Hepatocyte (in vitro differentiated cells): ENCODE data around the gene GALR2. TPM values are rescaled to one million over a fixed set of nuclear protein-coding genes. Genes with fewer than 3 reads are reported as not detected.

ENCODE experiments used
- DNase-seq: peaks from one replicate; pipeline ENCODE4 v3.0.0-alpha.2; 2016; ENCODE audit warnings: low spot score
- H2AFZ ChIP-seq: fragments of 200-600 bp; sonication (generic); 2 replicates; pipeline ENCODE4 v1.6.0; 2016; ENCODE audit warnings: antibody characterized with exemption, mild to moderate bottlenecking
- H3K27ac ChIP-seq: fragments of 200-600 bp; sonication (generic); 2 replicates; pipeline ENCODE4 v1.5.1; 2016; ENCODE audit warnings: mild to moderate bottlenecking
- H3K27me3 ChIP-seq: fragments of 200-600 bp; sonication (generic); 2 replicates; pipeline ENCODE4 v1.6.1; 2016
- H3K36me3 ChIP-seq: fragments of 200-600 bp; sonication (generic); replicated peaks from 2 replicates; pipeline ENCODE4 v1.5.1; 2016; ENCODE audit warnings: low read depth; ENCODE audit not compliant: insufficient read depth
- H3K4me1 ChIP-seq: fragments of 200-600 bp; sonication (generic); 2 replicates; pipeline ENCODE4 v1.5.1; 2016; ENCODE audit warnings: mild to moderate bottlenecking, moderate library complexity; ENCODE audit not compliant: insufficient read depth
- H3K4me2 ChIP-seq: fragments of 200-600 bp; sonication (generic); 2 replicates; pipeline ENCODE4 v1.6.0; 2016
- H3K4me3 ChIP-seq: fragments of 200-600 bp; sonication (generic); 2 replicates; pipeline ENCODE4 v1.5.1; 2016; ENCODE audit warnings: mild to moderate bottlenecking
- H3K79me2 ChIP-seq: fragments of 200-600 bp; sonication (generic); 2 replicates; pipeline ENCODE4 v1.6.0; 2017; ENCODE audit warnings: mild to moderate bottlenecking
- H3K9me2 ChIP-seq: fragments of 200-600 bp; sonication (generic); replicated peaks from 2 replicates; pipeline ENCODE4 v1.6.0; 2017; ENCODE audit warnings: mild to moderate bottlenecking; ENCODE audit not compliant: insufficient read depth
- H3K9me3 ChIP-seq: fragments of 200-600 bp; sonication (generic); 2 replicates; pipeline ENCODE4 v1.5.1; 2016; ENCODE audit warnings: low read depth, mild to moderate bottlenecking
- H4K20me1 ChIP-seq: fragments of 200-600 bp; sonication (generic); 2 replicates; pipeline ENCODE4 v1.6.0; 2016; ENCODE audit warnings: mild to moderate bottlenecking; ENCODE audit not compliant: insufficient read depth, poor library complexity, severe bottlenecking
- CTCF ChIP-seq: fragments of 200-600 bp; sonication (generic); IDR thresholded peaks from 2 replicates; pipeline ENCODE4 v1.5.1; 2016; ENCODE audit warnings: antibody characterized with exemption, mild to moderate bottlenecking; ENCODE audit not compliant: poor library complexity
- EZH2 ChIP-seq: fragments of 200-600 bp; sonication (generic); IDR thresholded peaks from 2 replicates; pipeline ENCODE4 v1.6.1; 2016; ENCODE audit warnings: antibody characterized with exemption, mild to moderate bottlenecking, borderline replicate concordance
- EZH2phosphoT487 ChIP-seq: fragments of 200-600 bp; sonication (generic); IDR thresholded peaks from one replicate; pipeline ENCODE4 v1.6.1; 2018; ENCODE audit warnings: antibody characterized with exemption, mild to moderate bottlenecking, low read depth, moderate library complexity; ENCODE audit not compliant: unreplicated experiment, severe bottlenecking
- WGBS: methylation state at CpG from one replicate; pipeline ENCODE4 v1.1.6; 2016; ENCODE audit warnings: low lambda C conversion rate; ENCODE audit errors: missing lambda C conversion rate; 5-methylcytosine and 5-hydroxymethylcytosine counted together
- polyA plus RNA-seq: library from polyadenylated mRNA; unstranded; fragments of >200 nt; fragmentation: Nextera tagmentation; extraction: Ambion mirVana; gene quantifications from 2 replicates; pipeline ENCODE4 v1.2.1, GENCODE V29; 2016
- total RNA-seq: library from RNA; depleted of rRNA; stranded (reverse); fragments of >200 nt; gene quantifications from 2 replicates; pipeline ENCODE4 v1.2.3, GENCODE V29; 2014

The GALR2 gene
- total and polyA plus RNA-seq, 2 experiments from 2014 or later = 0.24 TPM; not detected in 1

DNA sequence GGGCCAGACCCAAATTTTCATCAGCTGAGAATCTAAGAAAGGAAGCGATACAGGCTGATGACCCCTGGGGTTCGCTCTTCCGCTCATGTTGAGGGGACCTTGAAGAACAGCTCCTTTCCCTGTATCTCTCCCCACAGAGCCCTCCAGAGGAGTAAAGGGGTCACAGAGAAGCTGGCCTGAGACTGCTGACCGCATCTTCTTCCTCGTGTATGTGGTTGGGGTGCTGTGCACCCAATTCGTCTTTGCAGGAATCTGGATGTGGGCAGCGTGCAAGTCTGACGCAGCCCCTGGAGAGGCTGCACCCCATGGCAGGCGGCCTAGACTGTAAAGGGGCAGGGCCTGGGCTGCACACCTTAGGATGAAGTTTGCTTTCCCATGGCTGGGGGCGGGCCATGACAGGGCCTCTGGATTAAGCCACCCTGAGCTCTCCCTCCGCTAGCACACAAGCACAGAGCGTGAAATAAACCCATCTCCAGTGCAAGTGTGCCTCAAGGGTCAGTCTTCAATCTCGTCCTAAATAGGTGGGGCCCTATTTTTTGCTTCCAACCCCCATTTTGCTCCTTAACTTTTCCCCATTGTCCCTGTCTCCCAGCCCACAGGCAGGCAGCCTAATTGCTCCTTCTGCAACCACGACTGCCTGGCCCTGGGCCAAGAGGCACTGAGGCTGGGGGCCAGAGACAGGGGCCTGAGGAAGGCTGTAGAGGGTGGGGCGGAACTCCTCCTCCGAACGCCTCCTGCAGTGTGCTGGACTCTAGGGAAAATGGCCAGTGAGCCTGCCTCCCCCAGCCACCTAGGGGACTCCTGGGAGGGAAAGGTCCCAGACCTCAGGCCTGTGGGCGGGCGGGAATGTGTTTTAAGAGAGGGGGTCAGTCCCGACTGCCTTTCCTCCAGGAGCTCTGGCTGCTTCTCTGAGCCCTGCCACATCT is 8.0 kb downstream of the GALR2 start:
- Histone ChIP-seq H3K4me2 (no peak overlapping the region), H3K9me3 (no peaks in the 10 kb centered on the region), H3K79me2 (no peaks in the 10 kb centered on the region), H3K27me3 (peaks cover 27% of the 10 kb centered on the region), H3K27ac (no peak overlapping the region), H3K4me3 (no peak overlapping the region), H3K4me1 (peaks cover 10% of the 10 kb centered on the region), H3K9me2 (no peaks in the 10 kb centered on the region), H4K20me1 (no peaks in the 10 kb centered on the region), H2AFZ (no peak overlapping the region), H3K36me3 (no peaks in the 10 kb centered on the region)
- WGBS = 87% methylated on average over 20 of the region's 20 CpGs
- DNase-seq = peak; percentile 1
- TF ChIP-seq EZH2phosphoT487 (no peak), EZH2 (no peak), CTCF (no peak)

DNA sequence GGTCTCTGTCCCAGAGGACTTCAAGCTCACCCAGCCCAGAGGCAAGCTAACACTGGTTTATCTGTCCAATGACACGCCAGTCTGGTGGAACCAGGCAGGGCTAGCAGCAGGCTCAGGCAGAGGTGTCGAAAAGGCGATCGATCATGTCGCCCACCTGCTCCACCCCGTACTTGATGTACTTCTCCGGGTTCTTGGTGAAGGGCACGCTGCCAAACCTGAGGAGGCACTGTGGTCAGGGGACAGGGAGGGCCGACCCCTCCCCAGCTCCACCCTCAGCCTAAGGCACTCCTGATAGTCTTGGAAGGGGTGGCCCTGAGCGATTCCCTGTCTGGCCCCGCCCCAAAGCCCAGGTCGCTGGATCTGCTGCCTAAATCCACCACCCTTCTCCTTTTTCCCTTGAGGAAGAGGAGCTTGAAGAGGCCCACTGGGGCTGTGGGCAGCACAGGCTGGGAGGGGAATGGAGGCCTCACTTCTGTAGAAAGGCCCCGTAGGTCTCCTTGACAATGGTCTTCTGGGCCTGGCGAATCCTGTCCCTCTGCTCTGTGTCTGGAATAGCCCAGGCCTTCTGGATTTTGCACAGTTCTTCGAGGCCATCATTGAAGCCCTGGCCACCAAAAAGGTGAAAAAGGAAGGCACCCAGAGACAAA is 9.1 kb downstream of the GALR2 start:
- no peaks in the 10 kb centered on the region for H4K20me1 ChIP-seq
- no peak overlapping the region for H3K27ac ChIP-seq
- no peak for TF ChIP-seq EZH2phosphoT487
- no peak for TF ChIP-seq EZH2
- TF ChIP-seq CTCF = no peak
- H3K9me3 ChIP-seq = no peaks in the 10 kb centered on the region
- no peak for DNase-seq
- H3K4me2 ChIP-seq = no peak overlapping the region
- H3K79me2 ChIP-seq = no peaks in the 10 kb centered on the region
- H3K9me2 ChIP-seq = no peaks in the 10 kb centered on the region
- peaks cover 10% of the 10 kb centered on the region for H3K4me1 ChIP-seq
- no peak overlapping the region for H2AFZ ChIP-seq
- peaks cover 17% of the 10 kb centered on the region for H3K27me3 ChIP-seq
- H3K4me3 ChIP-seq = no peak overlapping the region
- no peaks in the 10 kb centered on the region for H3K36me3 ChIP-seq
- 94% methylated on average over 15 of the region's 15 CpGs for WGBS

- Histone ChIP-seq H2AFZ (no peak overlapping the region), H3K9me3 (no peaks in the 10 kb centered on the region), H3K4me1 (peaks cover 4% of the 10 kb centered on the region), H4K20me1 (no peaks in the 10 kb centered on the region), H3K4me3 (no peak overlapping the region), H3K4me2 (no peak overlapping the region), H3K9me2 (no peaks in the 10 kb centered on the region), H3K27me3 (peaks cover 1% of the 10 kb centered on the region), H3K27ac (no peak overlapping the region), H3K36me3 (no peaks in the 10 kb centered on the region), H3K79me2 (no peaks in the 10 kb centered on the region)
- no peak for DNase-seq
- TF ChIP-seq CTCF = no peak
- TF ChIP-seq EZH2phosphoT487 = no peak
- no peak for TF ChIP-seq EZH2
- 89% methylated on average over 17 of the region's 17 CpGs for WGBS
Observed at GRCh38 chr17:76085066-76085730, 10.6 kb downstream of the GALR2 start.
